Esophagus squamous epithelium (tissue), 5 donors: ENCODE results near the gene ATL3. TPM values are rescaled to one million over a fixed set of nuclear protein-coding genes. Genes with fewer than 3 reads are reported as not detected.

ENCODE experiments used
- DNase-seq: peaks from one replicate; lab custom pipeline; 2025; lab: John Stamatoyannopoulos, UW
- H3K27ac ChIP-seq, 4 donors: fragments of 200-600 bp; sonication (generic); one replicate each; pipeline ENCODE4 v1.5.1; 2016 to 2019; ENCODE audit warnings: mild to moderate bottlenecking in 1 of 4
- H3K27me3 ChIP-seq, 4 donors: fragments of 200-600 bp; sonication (generic); 1 replicate in 3 of 4; 2 replicates in 1 of 4; pipeline versions ENCODE4 v1.5.1 to v1.6.0; 2017 to 2021; ENCODE audit warnings: antibody characterized with exemption in 1 of 4
- H3K36me3 ChIP-seq, 3 donors: fragments of 200-600 bp; sonication (generic); one replicate each; pipeline ENCODE4 v1.5.1; 2016 to 2019
- H3K4me1 ChIP-seq, 3 donors: fragments of 200-600 bp; sonication (generic); one replicate each; pipeline ENCODE4 v1.5.1; 2017 to 2019
- H3K4me3 ChIP-seq, 4 donors: fragments of 200-600 bp; sonication (generic); 1 replicate in 3 of 4; 2 replicates in 1 of 4; pipeline ENCODE4 v1.5.1; 2016 to 2019; ENCODE audit warnings: mild to moderate bottlenecking in 2 of 4, moderate library complexity in 1 of 4
- H3K9me3 ChIP-seq, 3 donors: fragments of 200-600 bp; sonication (generic); one replicate each; pipeline ENCODE4 v1.5.1; 2016 to 2019
- CTCF ChIP-seq, 6 experiments: fragments of 450-650 bp in 4 of 6; fragments of 200-600 bp in 2 of 6; sonication (generic) in 2 of 6; IDR thresholded peaks; one replicate each; pipeline ENCODE4 v1.5.1; 2016 to 2019; ENCODE audit warnings: antibody characterized with exemption in 6 of 6, mild to moderate bottlenecking in 4 of 6, moderate library complexity in 4 of 6
- POLR2A ChIP-seq, 4 donors: fragments of 450-650 bp; IDR thresholded peaks; one replicate each; pipeline ENCODE4 v1.6.1; 2017; ENCODE audit warnings: antibody characterized with exemption in 4 of 4, mild to moderate bottlenecking in 4 of 4, moderate library complexity in 3 of 4
- WGBS, 2 donors: methylation state at CpG; one replicate each; pipeline ENCODE4 v1.1.5; 2018; 5-methylcytosine and 5-hydroxymethylcytosine counted together
- intact Hi-C: fragments of 100-400 bp; cut with DNase I; formaldehyde crosslinking; loops from one replicate; pipeline ENCODE4 v1.15.0; 2022
- total RNA-seq, 4 donors: library from RNA; depleted of rRNA; stranded (reverse); fragments of >200 nt; gene quantifications; one replicate each; pipeline ENCODE4 v1.1.0, GENCODE V29; 2016
- donor health status: DM: yes; HTN: yes; CAD: no.

Gene ATL3
- total RNA-seq, 4 donors from 2014 or later, result 39.1 to 79.7 (median 55.3) TPM

GRCh38 chr11:63681321-63682065, 10.3 kb upstream of the ATL3 start, which contains the start of gene RTN3:
TSS of gene RTN3 (plus strand) at chr11:63681500. CDS start at chr11:63681637, 137 bp downstream.
- TF ChIP-seq CTCF (IDR thresholded peaks at IDR 0.05), result peak in 3 of 6 experiments; percentile 18 to 82 (median 26)
- TF ChIP-seq POLR2A (IDR thresholded peaks at IDR 0.05), result peak in 3 of 4 donors; percentile 86 to 97 (median 96)
- 0% methylated on average over 16 to 40 of the region's 74 CpGs for WGBS, 2 donors
- peak within 1 kb of the TSS; percentile 71 to 93 (median 90) for H3K4me3 ChIP-seq
- H3K4me1 ChIP-seq, result peaks cover 19 to 50% (median 20%) of the 10 kb centered on the region in 3 donors
- DNase-seq, result peak; percentile 69
- intact Hi-C loops, result loop anchor here (10.0 kb wide), 1 partner anchor 53 kb away; no protein-coding TSS in a partner anchor
- H3K36me3 ChIP-seq, result no peaks in the 10 kb centered on the region
- H3K27me3 ChIP-seq, result no peaks in the 10 kb centered on the region
- peak within 1 kb of the TSS; percentile 95 to 98 (median 98) for H3K27ac ChIP-seq
- no peaks in the 10 kb centered on the region for H3K9me3 ChIP-seq

GRCh38 chr11:63680834-63681320, 9.7 kb upstream of the ATL3 start:
- H3K4me1 ChIP-seq, result peaks cover 19 to 44% (median 20%) of the 10 kb centered on the region in 3 donors
- no peaks in the 10 kb centered on the region for H3K27me3 ChIP-seq
- H3K9me3 ChIP-seq, result no peaks in the 10 kb centered on the region
- WGBS, 2 donors, result 3 to 4% methylated on average over 6 to 18 of the region's 18 CpGs
- intact Hi-C loops, result loop anchor here (10.0 kb wide), 1 partner anchor 54 kb away; no protein-coding TSS in a partner anchor
- no peaks in the 10 kb centered on the region for H3K36me3 ChIP-seq
- peak overlapping the region; percentile 95 to 98 (median 98) for H3K27ac ChIP-seq
- peak overlapping the region; percentile 71 to 93 (median 90) for H3K4me3 ChIP-seq
- TF ChIP-seq POLR2A (IDR thresholded peaks at IDR 0.05), result no peak
- no peak for TF ChIP-seq CTCF (IDR thresholded peaks at IDR 0.05)
- no peak for DNase-seq

- no peak for TF ChIP-seq POLR2A (IDR thresholded peaks at IDR 0.05)
- TF ChIP-seq CTCF (IDR thresholded peaks at IDR 0.05), result no peak
- peaks cover 0 to 6% (median 0%) of the 10 kb centered on the region in 3 donors for H3K36me3 ChIP-seq
These were observed 2.4 kb upstream of the ATL3 start for GRCh38 chr11:63673579-63673978.

GRCh38 chr11:63672936-63673539, 1.9 kb upstream of the ATL3 start:
- H3K4me1 ChIP-seq, result peaks cover 17 to 29% (median 25%) of the 10 kb centered on the region in 3 donors
- WGBS, 2 donors, result 71 to 100% methylated on average over 1 of the region's 1 CpG
- H3K9me3 ChIP-seq, result no peaks in the 10 kb centered on the region

More at GRCh38 chr11:63673579-63673978, 2.4 kb upstream of the ATL3 start:
- WGBS, 2 donors, result 41 to 53% methylated on average over 4 of the region's 4 CpGs
- no peak overlapping the region for H3K27ac ChIP-seq
- H3K9me3 ChIP-seq, result no peaks in the 10 kb centered on the region
- H3K27me3 ChIP-seq, result no peaks in the 10 kb centered on the region
- peaks cover 17 to 24% (median 20%) of the 10 kb centered on the region in 3 donors for H3K4me1 ChIP-seq
- intact Hi-C loops, result no loop called here
- no peak overlapping the region for H3K4me3 ChIP-seq
- no peak for DNase-seq

More at GRCh38 chr11:63672936-63673539, 1.9 kb upstream of the ATL3 start:
- intact Hi-C loops, result no loop called here
- no peak for TF ChIP-seq CTCF (IDR thresholded peaks at IDR 0.05)
- TF ChIP-seq POLR2A (IDR thresholded peaks at IDR 0.05), result no peak
- DNase-seq, result no peak
- Histone ChIP-seq H3K27me3 (no peaks in the 10 kb centered on the region), H3K4me3 (no peak overlapping the region), H3K36me3 (peaks cover 0 to 6% (median 0%) of the 10 kb centered on the region in 3 donors), H3K27ac (no peak overlapping the region)
